Gastroesophageal sphincter (tissue), 4 donors: ENCODE data around the gene VAV1. TPM values are rescaled to one million over a fixed set of nuclear protein-coding genes. Genes with fewer than 3 reads are reported as not detected.

Source experiments
- ATAC-seq: fragments of 150-250 bp; one replicate; pipeline ENCODE4 v1.9.1; 2016; ENCODE audit warnings: mild to moderate bottlenecking, moderate library complexity
- H3K27ac ChIP-seq, 4 donors: fragments of 200-600 bp; sonication (generic) in 3 of 4; 1 replicate in 3 of 4; 2 replicates in 1 of 4; pipeline ENCODE4 v1.5.1; 2016 to 2019
- H3K27me3 ChIP-seq: fragments of 200-600 bp; sonication (generic); one replicate; pipeline ENCODE4 v1.5.1; 2019
- H3K36me3 ChIP-seq, 2 donors: fragments of 200-600 bp; sonication (generic); one replicate each; pipeline ENCODE4 v1.5.1; 2019; ENCODE audit warnings: control low read depth in 1 of 2
- H3K4me1 ChIP-seq, 3 donors: fragments of 200-600 bp; sonication (generic); 1 replicate in 2 of 3; 2 replicates in 1 of 3; pipeline ENCODE4 v1.5.1; 2016 to 2019; ENCODE audit warnings: control low read depth in 2 of 3
- H3K4me3 ChIP-seq, 2 donors: fragments of 200-600 bp; sonication (generic); one replicate each; pipeline ENCODE4 v1.5.1; 2019; ENCODE audit warnings: mild to moderate bottlenecking in 1 of 2, moderate library complexity in 1 of 2
- H3K9me3 ChIP-seq, 3 donors: fragments of 200-600 bp; sonication (generic); one replicate each; pipeline ENCODE4 v1.5.1; 2017 to 2019; ENCODE audit warnings: control low read depth in 2 of 3
- CTCF ChIP-seq, 4 experiments: fragments of 200-600 bp in 2 of 4; fragments of 450-650 bp in 2 of 4; sonication (generic) in 1 of 4; IDR thresholded peaks; one replicate each; pipeline ENCODE4 v1.5.1; 2017 to 2019; ENCODE audit warnings: antibody characterized with exemption in 4 of 4, mild to moderate bottlenecking in 2 of 4, moderate library complexity in 2 of 4
- EP300 ChIP-seq: sonication (generic); formaldehyde crosslinking; IDR thresholded peaks from one replicate; pipeline ENCODE4 v1.6.1; 2017; ENCODE audit warnings: antibody characterized with exemption, mild to moderate bottlenecking
- POLR2A ChIP-seq, 2 donors: fragments of 450-650 bp; IDR thresholded peaks; one replicate each; pipeline ENCODE4 v1.6.1; 2017; ENCODE audit warnings: antibody characterized with exemption in 2 of 2, mild to moderate bottlenecking in 2 of 2, moderate library complexity in 1 of 2
- POLR2AphosphoS5 ChIP-seq: sonication (generic); formaldehyde crosslinking; IDR thresholded peaks from one replicate; pipeline ENCODE4 v1.6.1; 2017; ENCODE audit warnings: antibody characterized with exemption
- WGBS, 2 donors: methylation state at CpG; one replicate each; pipeline ENCODE4 v1.1.5; 2018; ENCODE audit warnings: low coverage in 1 of 2; 5-methylcytosine and 5-hydroxymethylcytosine counted together
- total RNA-seq, 4 donors: library from RNA; depleted of rRNA; stranded (reverse); fragments of >200 nt; gene quantifications; one replicate each; pipeline ENCODE4 v1.1.0, GENCODE V29; 2016

Gene VAV1
- total RNA-seq, 4 donors from 2014 or later = 2.3 to 7.8 (median 5.7) TPM

- Histone ChIP-seq H3K4me3 (no peak overlapping the region), H3K4me1 (peaks cover 0 to 20% (median 9%) of the 10 kb centered on the region in 3 donors), H3K27me3 (no peaks in the 10 kb centered on the region), H3K9me3 (no peaks in the 10 kb centered on the region), H3K36me3 (peaks cover 0 to 49% of the 10 kb centered on the region in 2 donors), H3K27ac (peak overlapping the region in 2 of 4 donors; percentile 27 to 43)
- WGBS, 2 donors = 65% methylated on average over 10 of the region's 30 CpGs; no CpG with 5 or more reads in 1 of the 2 donors
- ATAC-seq = no peak
- TF ChIP-seq POLR2AphosphoS5 (no peak), EP300 (no peak), CTCF (IDR thresholded peaks at IDR 0.05) (no peak), POLR2A (IDR thresholded peaks at IDR 0.05) (no peak)
Observed at GRCh38 chr19:6730941-6731670, 41.4 kb upstream of the VAV1 start.

GRCh38 chr19:6731822-6732221, 40.7 kb upstream of the VAV1 start:
- Histone ChIP-seq H3K36me3 (peaks cover 0 to 49% of the 10 kb centered on the region in 2 donors), H3K4me3 (no peak overlapping the region), H3K27ac (no peak overlapping the region), H3K27me3 (no peaks in the 10 kb centered on the region), H3K4me1 (peaks cover 0 to 27% (median 10%) of the 10 kb centered on the region in 3 donors), H3K9me3 (no peaks in the 10 kb centered on the region)
- 77% methylated on average over 11 of the region's 22 CpGs; no CpG with 5 or more reads in 1 of the 2 donors for WGBS, 2 donors
- no peak for ATAC-seq
- TF ChIP-seq EP300 (no peak), POLR2A (IDR thresholded peaks at IDR 0.05) (no peak), POLR2AphosphoS5 (no peak), CTCF (IDR thresholded peaks at IDR 0.05) (no peak)

GRCh38 chr19:6732803-6733337, 39.6 kb upstream of the VAV1 start:
- Histone ChIP-seq H3K4me1 (peaks cover 0 to 29% (median 11%) of the 10 kb centered on the region in 3 donors), H3K4me3 (no peak overlapping the region), H3K27me3 (no peaks in the 10 kb centered on the region), H3K27ac (no peak overlapping the region), H3K9me3 (no peaks in the 10 kb centered on the region), H3K36me3 (peaks cover 0 to 49% of the 10 kb centered on the region in 2 donors)
- TF ChIP-seq POLR2AphosphoS5 (no peak), CTCF (IDR thresholded peaks at IDR 0.05) (no peak), EP300 (no peak), POLR2A (IDR thresholded peaks at IDR 0.05) (no peak)
- ATAC-seq = no peak
- WGBS, 2 donors = 92% methylated on average over 14 of the region's 21 CpGs; no CpG with 5 or more reads in 1 of the 2 donors

GRCh38 chr19:6733338-6734095, 39.0 kb upstream of the VAV1 start:
- Histone ChIP-seq H3K27ac (peak overlapping the region in 1 of 4 donors; percentile 4), H3K4me1 (peaks cover 0 to 36% (median 17%) of the 10 kb centered on the region in 3 donors), H3K36me3 (peaks cover 0 to 49% of the 10 kb centered on the region in 2 donors)

More at GRCh38 chr19:6733338-6734095, 39.0 kb upstream of the VAV1 start:
- no peaks in the 10 kb centered on the region for H3K9me3 ChIP-seq
- WGBS, 2 donors = 100% methylated on average over 1 of the region's 29 CpGs; no CpG with 5 or more reads in 1 of the 2 donors
- no peak for ATAC-seq
- no peaks in the 10 kb centered on the region for H3K27me3 ChIP-seq
- TF ChIP-seq POLR2AphosphoS5 (no peak), POLR2A (IDR thresholded peaks at IDR 0.05) (no peak), CTCF (IDR thresholded peaks at IDR 0.05) (peak in 2 of 4 experiments; percentile 15 to 49)
- no peak overlapping the region for H3K4me3 ChIP-seq
